H1 (cell line): ENCODE measurements around the gene IL19. TPM values are rescaled to one million over a fixed set of nuclear protein-coding genes. Genes with fewer than 3 reads are reported as not detected.

Experiments used
- BACH1 ChIP-seq: IDR thresholded peaks from 2 replicates; pipeline ENCODE4 v1.6.1; 2012; ENCODE audit warnings: low read length, improper control_type of control experiment
- CHD7 ChIP-seq: fragments of 300-600 bp; sonication (generic); IDR thresholded peaks from 2 replicates; pipeline ENCODE4 v1.7.1; 2012; ENCODE audit warnings: low read length, moderate library complexity, mild to moderate bottlenecking, inconsistent platforms; ENCODE audit not compliant: insufficient replicate concordance
- GABPA ChIP-seq: IDR thresholded peaks from 2 replicates; pipeline ENCODE4 v1.6.1; 2011; ENCODE audit warnings: mild to moderate bottlenecking, low read length, moderate library complexity, borderline replicate concordance; ENCODE audit not compliant: insufficient read depth
- USF2 ChIP-seq: IDR thresholded peaks from 2 replicates; pipeline ENCODE4 v1.6.1; 2011; ENCODE audit warnings: low read length, improper control_type of control experiment
- polyA plus RNA-seq, 7 experiments: library from polyadenylated mRNA; depleted of rRNA in 3 of 7; stranded (reverse) in 5 of 7; unstranded in 2 of 7; fragments of >200 nt in 5 of 7; fragments of 200-250 nt in 2 of 7; gene quantifications; 1 replicate in 5 of 7; 2 replicates in 1 of 7; 4 replicates in 1 of 7; pipeline versions ENCODE4 v1.2.1 to v1.2.3, GENCODE V29; 2011 to 2013; ENCODE audit warnings: missing spikeins in 2 of 7, mixed read lengths in 2 of 7
- total RNA-seq: library from RNA; stranded (reverse); fragmentation: NEBNext Ultra II Directional; extraction: Animal tissue kit (Norgen Biotek cat#: 25700); gene quantifications from 2 replicates; pipeline ENCODE4 v1.2.1, GENCODE V29; 2021
- TF ChIP-seq, protein P1 (sequence below), 3 experiments: IDR thresholded peaks; 1 replicate in 2 of 3; 2 replicates in 1 of 3; pipeline versions ENCODE4 v1.5.1 to v1.6.1; 2011; ENCODE audit warnings: low read length in 3 of 3, mild to moderate bottlenecking in 3 of 3, inconsistent platforms in 2 of 3, low read depth in 1 of 3, moderate library complexity in 1 of 3; ENCODE audit not compliant: insufficient read depth in 1 of 3; ENCODE audit errors: control extremely low read depth in 1 of 3
- TF ChIP-seq, protein P2 (sequence below): IDR thresholded peaks from 2 replicates; pipeline ENCODE4 v1.6.1; 2012; ENCODE audit warnings: inconsistent platforms

IL19 gene
- total and polyA plus RNA-seq, 2 of the 8 experiments (the other 6 are each of a cell fraction or from before 2014, with no cell fraction given): not detected

DNA sequence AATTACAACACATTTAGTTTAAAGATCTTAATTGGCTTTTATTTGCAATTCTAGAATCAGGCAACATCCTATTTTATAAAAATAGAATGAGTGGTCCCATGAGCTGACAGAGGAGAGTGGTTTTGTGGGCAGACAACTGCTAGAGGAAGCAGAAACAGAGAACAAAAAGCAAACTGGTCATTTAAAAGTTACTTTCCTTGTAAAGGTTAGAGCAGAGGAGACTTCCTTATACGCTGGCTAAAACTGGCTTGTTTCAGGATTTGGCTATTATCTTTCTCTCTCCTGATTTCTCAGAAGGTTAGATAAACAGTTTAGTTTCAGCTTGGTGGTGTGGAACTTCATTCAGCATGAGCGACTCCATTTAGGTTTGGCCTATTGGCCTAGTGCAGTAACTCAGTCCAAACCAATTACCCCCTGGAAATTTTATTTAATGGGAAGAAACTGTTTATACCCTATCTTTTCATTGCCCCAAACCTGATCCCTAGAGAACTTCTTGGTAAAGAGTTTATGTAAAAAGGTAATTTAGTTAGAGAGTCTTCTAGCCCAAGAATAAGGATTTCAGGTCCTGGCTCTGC is 62.6 kb downstream of the IL19 start (continued):
- no peak for TF ChIP-seq CHD7
- TF ChIP-seq USF2: no peak
- TF ChIP-seq, protein P1, sequence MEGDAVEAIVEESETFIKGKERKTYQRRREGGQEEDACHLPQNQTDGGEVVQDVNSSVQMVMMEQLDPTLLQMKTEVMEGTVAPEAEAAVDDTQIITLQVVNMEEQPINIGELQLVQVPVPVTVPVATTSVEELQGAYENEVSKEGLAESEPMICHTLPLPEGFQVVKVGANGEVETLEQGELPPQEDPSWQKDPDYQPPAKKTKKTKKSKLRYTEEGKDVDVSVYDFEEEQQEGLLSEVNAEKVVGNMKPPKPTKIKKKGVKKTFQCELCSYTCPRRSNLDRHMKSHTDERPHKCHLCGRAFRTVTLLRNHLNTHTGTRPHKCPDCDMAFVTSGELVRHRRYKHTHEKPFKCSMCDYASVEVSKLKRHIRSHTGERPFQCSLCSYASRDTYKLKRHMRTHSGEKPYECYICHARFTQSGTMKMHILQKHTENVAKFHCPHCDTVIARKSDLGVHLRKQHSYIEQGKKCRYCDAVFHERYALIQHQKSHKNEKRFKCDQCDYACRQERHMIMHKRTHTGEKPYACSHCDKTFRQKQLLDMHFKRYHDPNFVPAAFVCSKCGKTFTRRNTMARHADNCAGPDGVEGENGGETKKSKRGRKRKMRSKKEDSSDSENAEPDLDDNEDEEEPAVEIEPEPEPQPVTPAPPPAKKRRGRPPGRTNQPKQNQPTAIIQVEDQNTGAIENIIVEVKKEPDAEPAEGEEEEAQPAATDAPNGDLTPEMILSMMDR (IDR thresholded peaks at IDR 0.05; ENCODE audit: control extremely low read depth in 1 of 3, insufficient read depth in 1 of 3, low read depth in 1 of 3, low read length in 3 of 3): no peak
- no peak for TF ChIP-seq BACH1
- TF ChIP-seq GABPA: no peak
- TF ChIP-seq, protein P2, sequence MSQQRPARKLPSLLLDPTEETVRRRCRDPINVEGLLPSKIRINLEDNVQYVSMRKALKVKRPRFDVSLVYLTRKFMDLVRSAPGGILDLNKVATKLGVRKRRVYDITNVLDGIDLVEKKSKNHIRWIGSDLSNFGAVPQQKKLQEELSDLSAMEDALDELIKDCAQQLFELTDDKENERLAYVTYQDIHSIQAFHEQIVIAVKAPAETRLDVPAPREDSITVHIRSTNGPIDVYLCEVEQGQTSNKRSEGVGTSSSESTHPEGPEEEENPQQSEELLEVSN: no peak
